Osteocyte (in vitro differentiated cells): Measurements from ENCODE around the gene GPC5. TPM values are rescaled to one million over a fixed set of nuclear protein-coding genes. Genes with fewer than 3 reads are reported as not detected.

Experiments
- DNase-seq: peaks from one replicate; pipeline ENCODE4 v3.0.0; 2021; ENCODE audit warnings: mixed read lengths; ENCODE audit not compliant: unreplicated experiment; ENCODE audit errors: extremely low spot score
- H3K27ac Mint-ChIP-seq: one replicate; pipeline ENCODE4 v1.8.0; 2021; ENCODE audit warnings: mild to moderate bottlenecking, mixed read lengths; ENCODE audit not compliant: unreplicated experiment
- H3K27me3 Mint-ChIP-seq: one replicate; pipeline ENCODE4 v1.8.0; 2021; ENCODE audit warnings: mixed read lengths; ENCODE audit not compliant: unreplicated experiment
- H3K36me3 Mint-ChIP-seq: one replicate; pipeline ENCODE4 v1.8.0; 2021; ENCODE audit warnings: mixed read lengths; ENCODE audit not compliant: unreplicated experiment
- H3K4me1 Mint-ChIP-seq: one replicate; pipeline ENCODE4 v1.8.0; 2021; ENCODE audit warnings: mixed read lengths; ENCODE audit not compliant: unreplicated experiment
- H3K4me3 Mint-ChIP-seq: one replicate; pipeline ENCODE4 v1.8.0; 2021; ENCODE audit warnings: mild to moderate bottlenecking, moderate library complexity, mixed read lengths; ENCODE audit not compliant: unreplicated experiment
- H3K9me3 Mint-ChIP-seq: one replicate; pipeline ENCODE4 v1.8.0; 2021; ENCODE audit warnings: mixed read lengths; ENCODE audit not compliant: unreplicated experiment
- CTCF ChIP-seq: fragments of 200-600 bp; sonication (generic); IDR thresholded peaks from 2 replicates; pipeline ENCODE4 v1.5.0; 2021; ENCODE audit warnings: antibody characterized with exemption, mild to moderate bottlenecking, moderate library complexity
- total RNA-seq: library from RNA; stranded (reverse); gene quantifications from 2 replicates; pipeline ENCODE4 v1.2.1, GENCODE V29; 2021

Gene GPC5
- total RNA-seq, 1 donor from 2014 or later = 12.9 TPM

- Mint-ChIP-seq H3K36me3 (peaks cover 3% of the 10 kb centered on the region), H3K4me3 (peak overlapping the region; percentile 50)
- DNase-seq = no peak
These were observed 1407.8 kb downstream of the GPC5 start for GRCh38 chr13:92806215-92806614.

GRCh38 chr13:92807353-92807752 lies 1408.9 kb downstream of the GPC5 start:
- Mint-ChIP-seq H3K27me3 (no peaks in the 10 kb centered on the region), H3K36me3 (peaks cover 3% of the 10 kb centered on the region), H3K4me1 (peaks cover 15% of the 10 kb centered on the region), H3K9me3 (peaks cover 13% of the 10 kb centered on the region), H3K27ac (no peak overlapping the region), H3K4me3 (no peak overlapping the region)
- TF ChIP-seq CTCF = no peak
- DNase-seq = no peak

More at GRCh38 chr13:92806215-92806614, 1407.8 kb downstream of the GPC5 start:
- Mint-ChIP-seq H3K27ac (peak overlapping the region; percentile 27), H3K4me1 (peaks cover 15% of the 10 kb centered on the region), H3K27me3 (no peaks in the 10 kb centered on the region), H3K9me3 (peaks cover 4% of the 10 kb centered on the region)
- TF ChIP-seq CTCF = no peak

- no peak for DNase-seq
- Mint-ChIP-seq H3K27ac (no peak overlapping the region), H3K36me3 (peaks cover 3% of the 10 kb centered on the region), H3K27me3 (no peaks in the 10 kb centered on the region), H3K4me1 (peaks cover 15% of the 10 kb centered on the region), H3K9me3 (peaks cover 14% of the 10 kb centered on the region), H3K4me3 (no peak overlapping the region)
- TF ChIP-seq CTCF = no peak
These were observed 1409.5 kb downstream of the GPC5 start for GRCh38 chr13:92807966-92808365.

- no peak for TF ChIP-seq CTCF
- no peaks in the 10 kb centered on the region for H3K9me3 Mint-ChIP-seq
These were observed 1422.9 kb downstream of the GPC5 start for GRCh38 chr13:92821324-92821723.

GRCh38 chr13:92823059-92823458 lies 1424.6 kb downstream of the GPC5 start:
- Mint-ChIP-seq H3K36me3 (no peaks in the 10 kb centered on the region), H3K27me3 (peaks cover 50% of the 10 kb centered on the region), H3K4me3 (no peak overlapping the region), H3K4me1 (no peaks in the 10 kb centered on the region), H3K9me3 (no peaks in the 10 kb centered on the region), H3K27ac (no peak overlapping the region)
- DNase-seq = no peak
- TF ChIP-seq CTCF = no peak

More at GRCh38 chr13:92821324-92821723, 1422.9 kb downstream of the GPC5 start:
- no peak for DNase-seq
- Mint-ChIP-seq H3K27me3 (peaks cover 44% of the 10 kb centered on the region), H3K4me3 (no peak overlapping the region), H3K4me1 (no peaks in the 10 kb centered on the region), H3K27ac (no peak overlapping the region), H3K36me3 (no peaks in the 10 kb centered on the region)
